ENCODE results near the gene PNPLA5. TPM values are rescaled to one million over a fixed set of nuclear protein-coding genes. Genes with fewer than 3 reads are reported as not detected.

Gene PNPLA5
- total RNA-seq, 1 experiment from 2014 or later = not detected

- in situ Hi-C loops (cut with HindIII; ENCODE audit: low pct_unique_long_range_greater_than_20kb, low sequenced_read_pairs) (no loop called here), intact Hi-C loops (cut with micrococcal nuclease; ENCODE audit: unreplicated experiment) (no loop called here)
- Histone ChIP-seq H3K4me3 (ENCODE audit: low read depth in 2 of 2, low read length in 2 of 2) (peak overlapping the region; percentile 43 to 56), H3K27ac (ENCODE audit: low read length) (peak overlapping the region; percentile 70; the same call in 1 of the 2 replicates), H3K27me3 (ENCODE audit: control insufficient read depth, insufficient read depth, low read length) (no peaks in the 10 kb centered on the region; the same call in 1 of the 2 replicates), H3K36me3 (ENCODE audit: control insufficient read depth, insufficient read depth, low read length) (no peaks in the 10 kb centered on the region), H3K9me3 (ENCODE audit: control insufficient read depth, insufficient read depth, low read depth, low read length) (no peaks in the 10 kb centered on the region), H3K4me1 (ENCODE audit: control insufficient read depth, insufficient read depth, low read length) (no peaks in the 10 kb centered on the region)
- DNase-seq (ENCODE audit: low read depth, low spot score) (no peak), ATAC-seq (no peak)
- TF ChIP-seq SIN3A (IDR thresholded peaks at IDR 0.05; ENCODE audit: borderline replicate concordance, insufficient read depth, low read depth, low read length) (no peak), TCF7L2 (IDR thresholded peaks at IDR 0.05; ENCODE audit: low read depth, low read length) (no peak), POLR2AphosphoS5 (IDR thresholded peaks at IDR 0.05; ENCODE audit: low read depth, low read length) (no peak), REST (IDR thresholded peaks at IDR 0.05; ENCODE audit: insufficient read depth in 1 of 2, low read depth in 2 of 2, low read length in 1 of 2) (no peak), CTCF (IDR thresholded peaks at IDR 0.05) (no peak)
- ChIA-PET CTCF (no interaction called here), POLR2A (no interaction called here)
- no TSS peak for BruUV-seq (replicated peaks)
Observed at GRCh38 chr22:43862882-43863202, 29.0 kb downstream of the PNPLA5 start.

DNA sequence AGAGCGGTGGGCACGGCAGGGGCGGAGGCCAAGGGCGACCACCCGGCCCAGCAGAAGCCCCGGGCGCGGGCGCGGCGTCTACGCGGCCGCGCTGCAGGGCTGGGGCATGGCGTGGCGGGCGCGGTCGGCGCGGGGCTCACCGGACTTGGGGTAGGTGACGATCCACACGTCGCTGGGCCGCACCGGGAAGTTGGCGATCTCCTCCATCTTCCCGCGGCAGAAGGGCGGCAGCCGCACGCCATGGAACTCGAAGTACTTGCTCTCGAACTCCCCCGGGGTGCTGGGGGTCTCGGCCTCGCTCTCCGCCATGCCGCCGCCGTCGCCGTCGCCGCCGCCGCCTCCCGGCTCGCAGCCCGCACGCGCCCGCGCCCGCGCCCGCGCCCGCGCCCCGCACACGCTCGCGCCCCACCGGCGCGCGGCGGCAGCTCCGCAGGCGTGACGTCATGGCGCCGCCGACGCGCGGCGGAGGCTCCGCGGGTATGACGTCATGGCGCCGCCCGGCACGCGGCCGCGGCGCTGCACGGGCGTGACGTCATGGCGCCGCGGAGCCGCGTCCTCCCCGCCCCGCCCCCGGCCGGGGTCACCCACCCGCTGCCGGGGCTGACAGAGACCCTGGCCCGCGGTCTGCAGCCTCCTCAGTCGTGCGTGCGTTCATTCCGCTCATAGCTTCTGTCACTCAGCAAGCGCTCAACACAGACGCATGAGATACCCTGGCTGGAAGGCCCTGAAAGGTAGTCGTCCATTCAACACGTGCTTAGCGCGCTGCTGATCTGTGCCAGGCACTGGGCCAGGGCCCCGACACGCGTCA, 29.5 kb downstream of the PNPLA5 start, which contains the start of gene SULT4A1:
Gene SULT4A1 (minus strand): TSS at position 440 of the 808 bp plus-strand sequence. CDS start 131 bp downstream, at position 309.
- peak within 1 kb of the TSS; percentile 74 for H3K27ac ChIP-seq (ENCODE audit: low read length)
- no peak for TF ChIP-seq REST (IDR thresholded peaks at IDR 0.05; ENCODE audit: insufficient read depth in 1 of 2, low read depth in 2 of 2, low read length in 1 of 2)
- no peak for TF ChIP-seq CTCF (IDR thresholded peaks at IDR 0.05)
- no peak for TF ChIP-seq TCF7L2 (IDR thresholded peaks at IDR 0.05; ENCODE audit: low read depth, low read length)
- no peak for TF ChIP-seq POLR2AphosphoS5 (IDR thresholded peaks at IDR 0.05; ENCODE audit: low read depth, low read length)
- TF ChIP-seq SIN3A (IDR thresholded peaks at IDR 0.05; ENCODE audit: borderline replicate concordance, insufficient read depth, low read depth, low read length) = no peak
- ChIA-PET POLR2A (no interaction called here), CTCF (no interaction called here)
- intact Hi-C loops (cut with micrococcal nuclease; ENCODE audit: unreplicated experiment) (no loop called here), in situ Hi-C loops (cut with HindIII; ENCODE audit: low pct_unique_long_range_greater_than_20kb, low sequenced_read_pairs) (no loop called here)
- no peaks in the 10 kb centered on the region for H3K9me3 ChIP-seq (ENCODE audit: control insufficient read depth, insufficient read depth, low read depth, low read length)
- no peaks in the 10 kb centered on the region for H3K27me3 ChIP-seq (ENCODE audit: control insufficient read depth, insufficient read depth, low read length)
- ATAC-seq = peak; percentile 90
- H3K36me3 ChIP-seq (ENCODE audit: control insufficient read depth, insufficient read depth, low read length) = no peaks in the 10 kb centered on the region
- peak within 1 kb of the TSS; percentile 52 to 76 for H3K4me3 ChIP-seq (ENCODE audit: low read depth in 2 of 2, low read length in 2 of 2)
- BruUV-seq (replicated peaks) = no TSS peak
- no peaks in the 10 kb centered on the region for H3K4me1 ChIP-seq (ENCODE audit: control insufficient read depth, insufficient read depth, low read length)
- peak; percentile 30 for DNase-seq (ENCODE audit: low read depth, low spot score)

Measured in Panc1 (cell line).